Measurements from ENCODE around the gene HEYL.

The HEYL gene

DNA sequence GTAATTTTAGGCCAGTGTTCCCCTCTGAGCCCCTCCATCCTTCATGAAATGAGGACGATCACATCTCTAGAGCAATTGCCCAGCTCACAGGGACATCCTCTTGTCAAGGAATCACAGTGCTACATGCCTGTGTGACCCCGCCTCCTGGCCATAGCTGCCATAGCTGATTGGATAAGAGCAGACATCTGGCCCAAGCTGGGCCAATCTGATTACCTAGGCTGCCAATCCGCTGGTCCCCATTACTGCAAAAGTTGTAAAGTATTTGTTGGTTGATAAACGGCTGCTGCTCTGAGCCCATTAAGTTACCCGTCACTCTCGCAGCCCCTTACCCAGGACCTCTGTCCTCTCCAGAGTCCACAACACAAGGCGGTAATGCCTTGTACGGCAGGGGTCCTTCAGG is 24.1 kb upstream of the HEYL start:
- Mint-ChIP-seq H3K27me3 (ENCODE audit: low read depth, poor library complexity) (peaks cover 85% of the 10 kb centered on the region), H3K36me3 (ENCODE audit: low read depth) (no peaks in the 10 kb centered on the region), H3K27ac (no peak overlapping the region), H3K4me1 (no peaks in the 10 kb centered on the region), H3K4me3 (no peak overlapping the region), H3K9me3 (no peaks in the 10 kb centered on the region)
- TF ChIP-seq, protein P1, sequence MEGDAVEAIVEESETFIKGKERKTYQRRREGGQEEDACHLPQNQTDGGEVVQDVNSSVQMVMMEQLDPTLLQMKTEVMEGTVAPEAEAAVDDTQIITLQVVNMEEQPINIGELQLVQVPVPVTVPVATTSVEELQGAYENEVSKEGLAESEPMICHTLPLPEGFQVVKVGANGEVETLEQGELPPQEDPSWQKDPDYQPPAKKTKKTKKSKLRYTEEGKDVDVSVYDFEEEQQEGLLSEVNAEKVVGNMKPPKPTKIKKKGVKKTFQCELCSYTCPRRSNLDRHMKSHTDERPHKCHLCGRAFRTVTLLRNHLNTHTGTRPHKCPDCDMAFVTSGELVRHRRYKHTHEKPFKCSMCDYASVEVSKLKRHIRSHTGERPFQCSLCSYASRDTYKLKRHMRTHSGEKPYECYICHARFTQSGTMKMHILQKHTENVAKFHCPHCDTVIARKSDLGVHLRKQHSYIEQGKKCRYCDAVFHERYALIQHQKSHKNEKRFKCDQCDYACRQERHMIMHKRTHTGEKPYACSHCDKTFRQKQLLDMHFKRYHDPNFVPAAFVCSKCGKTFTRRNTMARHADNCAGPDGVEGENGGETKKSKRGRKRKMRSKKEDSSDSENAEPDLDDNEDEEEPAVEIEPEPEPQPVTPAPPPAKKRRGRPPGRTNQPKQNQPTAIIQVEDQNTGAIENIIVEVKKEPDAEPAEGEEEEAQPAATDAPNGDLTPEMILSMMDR (IDR thresholded peaks at IDR 0.05): no peak
- no peak for DNase-seq

- no peaks in the 10 kb centered on the region for H3K9me3 Mint-ChIP-seq
Measured at GRCh38 chr1:39662861-39663260, 23.4 kb upstream of the HEYL start.

GRCh38 chr1:39659538-39659937 is 20.1 kb upstream of the HEYL start:
- Mint-ChIP-seq H3K36me3 (ENCODE audit: low read depth) (no peaks in the 10 kb centered on the region), H3K9me3 (no peaks in the 10 kb centered on the region), H3K4me1 (peaks cover 5% of the 10 kb centered on the region), H3K27ac (no peak overlapping the region), H3K4me3 (no peak overlapping the region), H3K27me3 (ENCODE audit: low read depth, poor library complexity) (peaks cover 64% of the 10 kb centered on the region)
- TF ChIP-seq, protein P1 (IDR thresholded peaks at IDR 0.05): no peak
- DNase-seq: no peak

More at GRCh38 chr1:39662861-39663260, 23.4 kb upstream of the HEYL start:
- no peak overlapping the region for H3K4me3 Mint-ChIP-seq
- H3K27ac Mint-ChIP-seq: no peak overlapping the region
- DNase-seq: no peak
- H3K4me1 Mint-ChIP-seq: peaks cover 3% of the 10 kb centered on the region
- TF ChIP-seq, protein P1 (IDR thresholded peaks at IDR 0.05): no peak
- peaks cover 78% of the 10 kb centered on the region for H3K27me3 Mint-ChIP-seq (ENCODE audit: low read depth, poor library complexity)
- H3K36me3 Mint-ChIP-seq (ENCODE audit: low read depth): no peaks in the 10 kb centered on the region

GRCh38 chr1:39659110-39659509 is 19.7 kb upstream of the HEYL start:
- TF ChIP-seq, protein P1 (IDR thresholded peaks at IDR 0.05): no peak
- peaks cover 66% of the 10 kb centered on the region for H3K27me3 Mint-ChIP-seq (ENCODE audit: low read depth, poor library complexity)
- H3K36me3 Mint-ChIP-seq (ENCODE audit: low read depth): no peaks in the 10 kb centered on the region
- H3K27ac Mint-ChIP-seq: no peak overlapping the region
- DNase-seq: no peak
- H3K4me3 Mint-ChIP-seq: no peak overlapping the region
- H3K4me1 Mint-ChIP-seq: peaks cover 6% of the 10 kb centered on the region
- H3K9me3 Mint-ChIP-seq: no peaks in the 10 kb centered on the region

- Mint-ChIP-seq H3K27me3 (ENCODE audit: low read depth, poor library complexity) (peaks cover 61% of the 10 kb centered on the region), H3K36me3 (ENCODE audit: low read depth) (no peaks in the 10 kb centered on the region), H3K9me3 (no peaks in the 10 kb centered on the region), H3K4me3 (peak overlapping the region; percentile 77), H3K27ac (no peak overlapping the region), H3K4me1 (peaks cover 16% of the 10 kb centered on the region)
- peak; percentile 79 for DNase-seq
- TF ChIP-seq, protein P1 (IDR thresholded peaks at IDR 0.05): peak; percentile 86
Measured at GRCh38 chr1:39657923-39658485, 18.6 kb upstream of the HEYL start.

GRCh38 chr1:39657402-39657801 is 18.0 kb upstream of the HEYL start:
- Mint-ChIP-seq H3K27me3 (ENCODE audit: low read depth, poor library complexity) (peaks cover 61% of the 10 kb centered on the region), H3K4me3 (no peak overlapping the region), H3K27ac (peak overlapping the region; percentile 37), H3K4me1 (peaks cover 16% of the 10 kb centered on the region), H3K9me3 (no peaks in the 10 kb centered on the region), H3K36me3 (ENCODE audit: low read depth) (no peaks in the 10 kb centered on the region)
- TF ChIP-seq, protein P1 (IDR thresholded peaks at IDR 0.05): no peak
- no peak for DNase-seq

Data from nephron progenitor cell (in vitro differentiated cells).